DOHH2 (cell line): ENCODE measurements around the gene ATG14.

Experiments used
- H3F3A ChIP-seq: fragments of 200-600 bp; sonication (generic), shearing (Covaris generic); 2 replicates; pipeline ENCODE4 v1.6.0; 2016; ENCODE audit warnings: antibody characterized with exemption, mild to moderate bottlenecking; ENCODE audit not compliant: control insufficient read depth, insufficient read depth
- H3K27ac ChIP-seq: fragments of 200-600 bp; sonication (generic); 2 replicates; pipeline ENCODE4 v1.5.1; 2014; ENCODE audit warnings: low read depth, mild to moderate bottlenecking, low read length, moderate library complexity
- H3K27me3 ChIP-seq: fragments of 200-600 bp; sonication (generic); 2 replicates; pipeline ENCODE4 v1.6.1; 2014; ENCODE audit warnings: mild to moderate bottlenecking, low read length, mixed read lengths; ENCODE audit not compliant: control insufficient read depth
- H3K36me3 ChIP-seq: fragments of 200-600 bp; sonication (generic); 2 replicates; pipeline ENCODE4 v1.6.1; 2014; ENCODE audit warnings: mild to moderate bottlenecking, low read length, moderate library complexity, mixed read lengths; ENCODE audit not compliant: control insufficient read depth
- H3K4me1 ChIP-seq: fragments of 200-600 bp; sonication (generic); 2 replicates; pipeline ENCODE4 v1.6.1; 2014; ENCODE audit warnings: mild to moderate bottlenecking, low read length, mixed read lengths; ENCODE audit not compliant: control insufficient read depth
- H3K4me2 ChIP-seq: fragments of 200-600 bp; sonication (generic); 2 replicates; pipeline ENCODE4 v1.6.0; 2014; ENCODE audit warnings: mild to moderate bottlenecking, low read length, moderate library complexity
- H3K4me3 ChIP-seq: fragments of 200-600 bp; sonication (generic); 2 replicates; pipeline ENCODE4 v1.5.1; 2014; ENCODE audit warnings: mild to moderate bottlenecking, low read length, mixed read lengths
- H3K79me2 ChIP-seq: fragments of 200-600 bp; sonication (generic); 2 replicates; pipeline ENCODE4 v1.6.1; 2014; ENCODE audit warnings: mild to moderate bottlenecking, low read length, mixed read lengths; ENCODE audit not compliant: control insufficient read depth
- H3K9me2 ChIP-seq: fragments of 200-600 bp; sonication (generic); replicated peaks from 2 replicates; pipeline ENCODE4 v1.6.1; 2014; ENCODE audit warnings: mild to moderate bottlenecking, low read length, mixed read lengths; ENCODE audit not compliant: control insufficient read depth
- H3K9me3 ChIP-seq: fragments of 200-600 bp; sonication (generic); 2 replicates; pipeline ENCODE4 v1.6.1; 2014; ENCODE audit warnings: antibody characterized with exemption, low read length, mixed read lengths; ENCODE audit not compliant: control insufficient read depth, insufficient read depth
- H4K20me1 ChIP-seq: fragments of 200-600 bp; sonication (generic); 2 replicates; pipeline ENCODE4 v1.6.0; 2014; ENCODE audit warnings: low read depth, mild to moderate bottlenecking, antibody characterized with exemption, low read length, moderate library complexity; ENCODE audit not compliant: control insufficient read depth, insufficient read depth
- CTCF ChIP-seq: fragments of 200-600 bp; sonication (generic); IDR thresholded peaks from one replicate; pipeline ENCODE4 v1.5.1; 2014; ENCODE audit warnings: antibody characterized with exemption, mild to moderate bottlenecking, low read depth, low read length; ENCODE audit not compliant: poor library complexity, severe bottlenecking
- EZH2phosphoT487 ChIP-seq: fragments of 200-600 bp; sonication (generic); IDR thresholded peaks from 2 replicates; pipeline ENCODE4 v1.6.1; 2017; ENCODE audit warnings: borderline replicate concordance, mild to moderate bottlenecking, antibody characterized with exemption, low read length, moderate library complexity, mixed read lengths

The ATG14 gene

DNA sequence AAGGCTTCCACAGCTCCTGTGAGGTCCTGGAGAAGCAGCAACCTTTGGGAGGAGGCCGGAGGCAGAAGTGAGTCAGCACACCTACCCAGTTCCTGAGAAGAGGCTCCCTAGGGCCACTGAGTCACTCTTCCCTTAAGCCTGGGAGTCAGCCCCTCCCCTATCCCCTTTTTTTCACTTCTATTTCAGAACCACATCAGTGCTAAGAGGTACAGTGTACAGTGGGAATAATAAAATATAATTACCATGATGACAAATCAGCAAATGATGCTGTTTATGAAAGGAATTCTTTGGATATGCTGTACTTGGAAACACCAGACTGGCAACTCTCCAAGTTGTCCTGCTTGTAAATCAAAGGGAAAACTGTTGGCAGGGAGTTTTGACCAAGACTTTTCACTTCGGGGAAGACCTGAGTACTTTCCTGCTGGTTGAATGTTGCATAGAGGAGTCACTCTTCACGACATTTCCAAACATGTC lies 36.5 kb upstream of the ATG14 start:
- H3K27ac ChIP-seq = no peak overlapping the region

GRCh38 chr14:55446833-55447232 lies 35.2 kb upstream of the ATG14 start:
- Histone ChIP-seq H3K4me3 (no peak overlapping the region), H3K36me3 (no peaks in the 10 kb centered on the region), H3K79me2 (no peaks in the 10 kb centered on the region), H3K9me2 (no peaks in the 10 kb centered on the region), H3F3A (no peaks in the 10 kb centered on the region), H3K4me1 (no peaks in the 10 kb centered on the region), H3K27me3 (peaks cover 6% of the 10 kb centered on the region), H4K20me1 (no peaks in the 10 kb centered on the region), H3K9me3 (no peaks in the 10 kb centered on the region), H3K27ac (no peak overlapping the region), H3K4me2 (no peak overlapping the region)
- TF ChIP-seq CTCF = no peak
- no peak for TF ChIP-seq EZH2phosphoT487

More for the DNA sequence above, 36.5 kb upstream of the ATG14 start:
- Histone ChIP-seq H3K36me3 (no peaks in the 10 kb centered on the region), H3K9me2 (no peaks in the 10 kb centered on the region), H3K4me3 (no peak overlapping the region), H3K4me2 (no peak overlapping the region), H3K4me1 (no peaks in the 10 kb centered on the region), H3K79me2 (no peaks in the 10 kb centered on the region), H3K27me3 (peaks cover 6% of the 10 kb centered on the region), H3K9me3 (no peaks in the 10 kb centered on the region), H3F3A (no peaks in the 10 kb centered on the region), H4K20me1 (no peaks in the 10 kb centered on the region)
- TF ChIP-seq EZH2phosphoT487 (no peak), CTCF (no peak)

GRCh38 chr14:55446127-55446736 lies 34.6 kb upstream of the ATG14 start:
- H3K4me1 ChIP-seq = no peaks in the 10 kb centered on the region
- no peaks in the 10 kb centered on the region for H3K9me2 ChIP-seq
- no peak overlapping the region for H3K4me3 ChIP-seq
- peaks cover under 1% of the 10 kb centered on the region; the same call in 1 of the 2 replicates for H3K27me3 ChIP-seq
- no peaks in the 10 kb centered on the region for H4K20me1 ChIP-seq
- H3K27ac ChIP-seq = no peak overlapping the region
- no peaks in the 10 kb centered on the region for H3F3A ChIP-seq
- no peaks in the 10 kb centered on the region for H3K9me3 ChIP-seq
- no peak overlapping the region for H3K4me2 ChIP-seq
- H3K36me3 ChIP-seq = no peaks in the 10 kb centered on the region
- no peak for TF ChIP-seq EZH2phosphoT487
- TF ChIP-seq CTCF = peak; percentile 83
- no peaks in the 10 kb centered on the region for H3K79me2 ChIP-seq
